ENCODE results near the gene PKP4. TPM values are rescaled to one million over a fixed set of nuclear protein-coding genes. Genes with fewer than 3 reads are reported as not detected.
"Not testable (repeated sequence)": the region's sequence is repeated elsewhere in the genome, so short reads cannot be mapped to it uniquely, and the experiment has no call there.

Gene PKP4
- total RNA-seq, 1 experiment from 2014 or later = 52.6 TPM

- no peak for DNase-seq (ENCODE audit: low spot score)
These were observed 219.5 kb downstream of the PKP4 start for GRCh38 chr2:158676295-158676694.

- DNase-seq (ENCODE audit: low spot score) = no peak
These were observed 219.9 kb downstream of the PKP4 start for GRCh38 chr2:158676696-158677095.

- DNase-seq (ENCODE audit: low spot score) = no peak
These were observed 220.8 kb downstream of the PKP4 start for GRCh38 chr2:158677542-158677941.

- no peak for DNase-seq (ENCODE audit: low spot score)
These were observed 225.1 kb downstream of the PKP4 start for GRCh38 chr2:158681816-158682215.

GRCh38 chr2:158685646-158686045 lies 228.9 kb downstream of the PKP4 start:
- no peak for DNase-seq (ENCODE audit: low spot score)

- DNase-seq (ENCODE audit: low spot score) = no peak
These were observed 229.5 kb downstream of the PKP4 start for GRCh38 chr2:158686210-158686691.

- no peak for DNase-seq (ENCODE audit: low spot score)
These were observed 230.6 kb downstream of the PKP4 start for GRCh38 chr2:158687315-158687714.

- no peak for DNase-seq (ENCODE audit: low spot score)
These were observed 232.0 kb downstream of the PKP4 start for GRCh38 chr2:158688721-158689120.

GRCh38 chr2:158689391-158689790 lies 232.6 kb downstream of the PKP4 start:
- DNase-seq (ENCODE audit: low spot score) = no peak

- DNase-seq (ENCODE audit: low spot score) = no peak
These were observed 234.1 kb downstream of the PKP4 start for GRCh38 chr2:158690823-158691222.

GRCh38 chr2:158691619-158692018 lies 234.9 kb downstream of the PKP4 start:
- DNase-seq (ENCODE audit: low spot score) = no peak

- DNase-seq (ENCODE audit: low spot score) = no peak
These were observed 235.8 kb downstream of the PKP4 start for GRCh38 chr2:158692372-158693103.

- DNase-seq (ENCODE audit: low spot score) = no peak
These were observed 236.7 kb downstream of the PKP4 start for GRCh38 chr2:158693476-158693875.

GRCh38 chr2:158695305-158695704 lies 238.6 kb downstream of the PKP4 start:
- DNase-seq (ENCODE audit: low spot score) = no peak

GRCh38 chr2:158695744-158696143 lies 239.0 kb downstream of the PKP4 start:
- DNase-seq (ENCODE audit: low spot score) = not testable (repeated sequence)

- DNase-seq (ENCODE audit: low spot score) = no peak
These were observed 242.6 kb downstream of the PKP4 start for GRCh38 chr2:158699323-158699722.

- no peak for DNase-seq (ENCODE audit: low spot score)
These were observed 244.3 kb downstream of the PKP4 start for GRCh38 chr2:158701101-158701500.

GRCh38 chr2:158702740-158703139 lies 246.0 kb downstream of the PKP4 start:
- no peak for DNase-seq (ENCODE audit: low spot score)

- not testable (repeated sequence) for DNase-seq (ENCODE audit: low spot score)
These were observed 248.1 kb downstream of the PKP4 start for GRCh38 chr2:158704724-158705465.

- no peak for DNase-seq (ENCODE audit: low spot score)
These were observed 256.2 kb downstream of the PKP4 start for GRCh38 chr2:158712791-158713522.

- no peak for DNase-seq (ENCODE audit: low spot score)
These were observed 256.9 kb downstream of the PKP4 start for GRCh38 chr2:158713523-158714138.

GRCh38 chr2:158714420-158714819 lies 257.7 kb downstream of the PKP4 start:
- DNase-seq (ENCODE audit: low spot score) = no peak

Measured in A172 (cell line).